GM21576 (cell line): ENCODE results near the gene SESN2.

Experiments
- ATAC-seq: cut with Tn5 transposase; IDR thresholded peaks from one replicate; pipeline ENCODE4 v1.9.1; 2021; ENCODE audit warnings: mild to moderate bottlenecking, moderate library complexity; ENCODE audit not compliant: unreplicated experiment

The SESN2 gene

GRCh38 chr1:28249013-28249865, 10.1 kb upstream of the SESN2 start:
- ATAC-seq, result no peak

GRCh38 chr1:28249866-28250295, 9.4 kb upstream of the SESN2 start:
- ATAC-seq, result no peak

GRCh38 chr1:28256197-28256827, 3.0 kb upstream of the SESN2 start:
- no peak for ATAC-seq

GRCh38 chr1:28257736-28258135, 1.6 kb upstream of the SESN2 start:
- no peak for ATAC-seq

- ATAC-seq, result no peak
These were observed 578 bp upstream of the SESN2 start for GRCh38 chr1:28258628-28259251.

GRCh38 chr1:28259934-28260802, 850 bp downstream of the SESN2 start:
- ATAC-seq, result no peak

GRCh38 chr1:28260803-28261174, 1.5 kb downstream of the SESN2 start:
- no peak for ATAC-seq

GRCh38 chr1:28264897-28265296, 5.6 kb downstream of the SESN2 start:
- ATAC-seq, result no peak

- ATAC-seq, result no peak
These were observed 6.3 kb downstream of the SESN2 start for GRCh38 chr1:28265577-28265976.

GRCh38 chr1:28266920-28267322, 7.6 kb downstream of the SESN2 start:
- no peak for ATAC-seq

GRCh38 chr1:28267633-28268032, 8.3 kb downstream of the SESN2 start:
- ATAC-seq, result no peak

- no peak for ATAC-seq
These were observed 10.2 kb downstream of the SESN2 start for GRCh38 chr1:28269529-28269928.

GRCh38 chr1:28272215-28272852, 13.0 kb downstream of the SESN2 start:
- ATAC-seq, result no peak

- no peak for ATAC-seq
These were observed 14.0 kb downstream of the SESN2 start for GRCh38 chr1:28273216-28273860.

GRCh38 chr1:28278763-28279162, 19.4 kb downstream of the SESN2 start:
- ATAC-seq, result no peak

- no peak for ATAC-seq
These were observed 20.4 kb downstream of the SESN2 start for GRCh38 chr1:28279721-28280120.

GRCh38 chr1:28280501-28280900, 21.2 kb downstream of the SESN2 start:
- no peak for ATAC-seq

- no peak for ATAC-seq
These were observed 21.7 kb downstream of the SESN2 start for GRCh38 chr1:28280977-28281381.

- ATAC-seq, result no peak
These were observed 22.5 kb downstream of the SESN2 start for GRCh38 chr1:28281608-28282425.
